ENCODE measurements around the gene TMEM238. TPM values are rescaled to one million over a fixed set of nuclear protein-coding genes. Genes with fewer than 3 reads are reported as not detected.
"Not testable (repeated sequence)": the region's sequence is repeated elsewhere in the genome, so short reads cannot be mapped to it uniquely, and the experiment has no call there.

The TMEM238 gene
- total RNA-seq, 1 donor from 2014 or later, result 0.70 TPM

DNA sequence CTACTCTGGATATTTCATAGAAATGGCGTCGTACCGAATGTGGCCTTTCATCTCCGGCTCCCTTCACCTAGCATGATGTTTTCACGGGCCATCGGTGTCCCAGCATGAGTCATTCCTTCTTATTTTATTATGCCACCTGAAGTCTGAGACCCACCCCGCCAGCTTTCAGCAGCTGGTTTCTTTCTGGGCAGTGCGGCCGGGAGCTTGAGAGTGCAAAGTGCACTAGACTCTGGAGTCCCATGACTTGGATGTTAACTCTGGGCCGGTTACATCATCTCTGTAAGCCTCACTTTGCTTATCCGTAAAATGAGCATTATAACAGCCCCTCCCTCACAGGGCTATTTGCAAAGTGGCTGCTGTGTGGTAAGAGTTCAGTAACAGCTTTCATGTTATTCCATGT, 50.2 kb downstream of the TMEM238 start:
- no peaks in the 10 kb centered on the region for H3K9me3 Mint-ChIP-seq (ENCODE audit: unreplicated experiment)
- TF ChIP-seq, protein P1, sequence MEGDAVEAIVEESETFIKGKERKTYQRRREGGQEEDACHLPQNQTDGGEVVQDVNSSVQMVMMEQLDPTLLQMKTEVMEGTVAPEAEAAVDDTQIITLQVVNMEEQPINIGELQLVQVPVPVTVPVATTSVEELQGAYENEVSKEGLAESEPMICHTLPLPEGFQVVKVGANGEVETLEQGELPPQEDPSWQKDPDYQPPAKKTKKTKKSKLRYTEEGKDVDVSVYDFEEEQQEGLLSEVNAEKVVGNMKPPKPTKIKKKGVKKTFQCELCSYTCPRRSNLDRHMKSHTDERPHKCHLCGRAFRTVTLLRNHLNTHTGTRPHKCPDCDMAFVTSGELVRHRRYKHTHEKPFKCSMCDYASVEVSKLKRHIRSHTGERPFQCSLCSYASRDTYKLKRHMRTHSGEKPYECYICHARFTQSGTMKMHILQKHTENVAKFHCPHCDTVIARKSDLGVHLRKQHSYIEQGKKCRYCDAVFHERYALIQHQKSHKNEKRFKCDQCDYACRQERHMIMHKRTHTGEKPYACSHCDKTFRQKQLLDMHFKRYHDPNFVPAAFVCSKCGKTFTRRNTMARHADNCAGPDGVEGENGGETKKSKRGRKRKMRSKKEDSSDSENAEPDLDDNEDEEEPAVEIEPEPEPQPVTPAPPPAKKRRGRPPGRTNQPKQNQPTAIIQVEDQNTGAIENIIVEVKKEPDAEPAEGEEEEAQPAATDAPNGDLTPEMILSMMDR (IDR thresholded peaks at IDR 0.05), result no peak
- no peak overlapping the region for H3K4me3 Mint-ChIP-seq (ENCODE audit: unreplicated experiment)
- H3K27me3 Mint-ChIP-seq (ENCODE audit: unreplicated experiment), result peaks cover 6% of the 10 kb centered on the region
- H3K36me3 Mint-ChIP-seq (ENCODE audit: unreplicated experiment), result no peaks in the 10 kb centered on the region
- DNase-seq (ENCODE audit: extremely low spot score, unreplicated experiment), result no peak
- no peak overlapping the region for H3K27ac Mint-ChIP-seq (ENCODE audit: unreplicated experiment)
- peaks cover 5% of the 10 kb centered on the region for H3K4me1 Mint-ChIP-seq (ENCODE audit: unreplicated experiment)

DNA sequence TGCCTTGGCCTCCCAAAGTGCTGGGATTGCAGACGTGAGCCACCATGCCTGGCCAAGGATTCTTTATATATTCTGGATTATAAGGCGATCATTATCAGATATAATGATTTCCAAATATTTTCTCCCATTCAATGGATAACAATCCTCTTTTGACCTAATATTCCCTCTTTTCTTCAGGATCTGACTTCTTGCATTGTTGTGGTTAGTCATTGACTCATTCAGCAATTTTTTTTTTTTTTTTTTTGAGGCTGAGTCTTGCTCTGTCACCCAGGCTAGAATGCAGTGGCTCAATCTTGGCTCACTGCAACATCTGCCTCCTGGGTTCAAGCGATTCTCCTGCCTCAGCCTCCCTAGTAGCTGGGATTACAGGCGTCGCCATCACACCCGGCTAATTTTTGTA, 54.3 kb downstream of the TMEM238 start:
- H3K4me1 Mint-ChIP-seq (ENCODE audit: unreplicated experiment); H3K27me3 Mint-ChIP-seq (ENCODE audit: unreplicated experiment); H3K36me3 Mint-ChIP-seq (ENCODE audit: unreplicated experiment); H3K9me3 Mint-ChIP-seq (ENCODE audit: unreplicated experiment); H3K27ac Mint-ChIP-seq (ENCODE audit: unreplicated experiment); H3K4me3 Mint-ChIP-seq (ENCODE audit: unreplicated experiment); DNase-seq (ENCODE audit: extremely low spot score, unreplicated experiment): not testable (repeated sequence)

Other genes starting within 250 kb of the TMEM238 start
- gene TNNT1, start 235.1 kb downstream of the TMEM238 start, total RNA-seq, result not detected in 2 replicates
- gene TNNI3, start 226.6 kb downstream of the TMEM238 start, total RNA-seq, result 0.57 TPM in 1 of 2 replicates, not detected in the other
- gene DNAAF3, start 217.7 kb downstream of the TMEM238 start, total RNA-seq, result 1.5 and 2.1 TPM in 2 replicates
- gene SYT5, start 204.0 kb downstream of the TMEM238 start, total RNA-seq, result not detected in 2 replicates
- gene PTPRH, start 174.8 kb downstream of the TMEM238 start, total RNA-seq, result 0.31 TPM in 1 of 2 replicates, not detected in the other
- 2.9 and 3.2 TPM in 2 replicates for gene TMEM86B, start 155.5 kb downstream of the TMEM238 start, total RNA-seq
- gene PPP6R1, start 125.3 kb downstream of the TMEM238 start, total RNA-seq, result 63.0 and 67.1 TPM in 2 replicates
- gene HSPBP1, start 104.2 kb downstream of the TMEM238 start, total RNA-seq, result 29.8 and 33.2 TPM in 2 replicates
- 18.0 and 23.9 TPM in 2 replicates for gene BRSK1, start 100.3 kb downstream of the TMEM238 start, total RNA-seq
- not detected in 2 replicates for gene TMEM150B, start 59.0 kb downstream of the TMEM238 start, total RNA-seq
- 12.4 and 18.6 TPM in 2 replicates for gene KMT5C, start 44.4 kb downstream of the TMEM238 start, total RNA-seq
- not detected in 2 replicates for gene COX6B2, start 29.6 kb downstream of the TMEM238 start, total RNA-seq
- not detected in 2 replicates for gene GARIN5B, start 21.0 kb downstream of the TMEM238 start, total RNA-seq
- gene IL11, start 13.8 kb downstream of the TMEM238 start, total RNA-seq, result 0.91 and 1.0 TPM in 2 replicates
- not detected in 2 replicates for gene TMEM190, start 7.5 kb downstream of the TMEM238 start, total RNA-seq
- gene RPL28, start 1.6 kb upstream of the TMEM238 start, total RNA-seq, result 1,845 and 2,000 TPM in 2 replicates
- gene UBE2S, start 23.5 kb upstream of the TMEM238 start, total RNA-seq, result 70.7 and 71.1 TPM in 2 replicates
- gene SHISA7, start 59.0 kb upstream of the TMEM238 start, total RNA-seq, result not detected in 2 replicates
- 37.0 and 39.8 TPM in 2 replicates for gene ISOC2, start 77.3 kb upstream of the TMEM238 start, total RNA-seq
- not detected in 2 replicates for gene C19orf85, start 80.5 kb upstream of the TMEM238 start, total RNA-seq
- 10.4 and 11.6 TPM in 2 replicates for gene ZNF628, start 92.3 kb upstream of the TMEM238 start, total RNA-seq
- gene NAT14, start 100.9 kb upstream of the TMEM238 start, total RNA-seq, result 54.2 and 58.2 TPM in 2 replicates
- 21.5 and 22.1 TPM in 2 replicates for gene SSC5D, start 104.1 kb upstream of the TMEM238 start, total RNA-seq
- not detected in 2 replicates for gene SBK2, start 152.8 kb upstream of the TMEM238 start, total RNA-seq
- not detected in 2 replicates for gene SBK3, start 161.3 kb upstream of the TMEM238 start, total RNA-seq
- gene ZNF579, start 196.6 kb upstream of the TMEM238 start, total RNA-seq, result 27.4 and 29.2 TPM in 2 replicates
- 17.0 and 19.1 TPM in 2 replicates for gene FIZ1, start 215.2 kb upstream of the TMEM238 start, total RNA-seq
- 15.5 and 15.6 TPM in 2 replicates for gene ZNF524, start 216.0 kb upstream of the TMEM238 start, total RNA-seq
- 16.9 and 19.2 TPM in 2 replicates for gene ZNF865, start 221.4 kb upstream of the TMEM238 start, total RNA-seq
- gene ZNF784, start 240.3 kb upstream of the TMEM238 start, total RNA-seq, result 9.2 and 9.6 TPM in 2 replicates